RWPE2 (cell line): Measurements from ENCODE around the gene CDC123.

Experiments
- ATAC-seq: fragments of 200-7000 bp; cut with Tn5 transposase; 3 replicates; pipeline ENCODE4 v1.9.1; 2021; ENCODE audit warnings: low read depth
- DNase-seq: peaks from one replicate; pipeline ENCODE4 v3.0.0-alpha.2; 2020; ENCODE audit warnings: low spot score
- H3K27ac ChIP-seq: fragments of 450-650 bp; 2 replicates; pipeline ENCODE4 v1.5.1; 2017; ENCODE audit warnings: mild to moderate bottlenecking; ENCODE audit not compliant: poor library complexity, severe bottlenecking
- H3K27me3 ChIP-seq: fragments of 250-450 bp; sonication (Bioruptor Pico); 2 replicates; pipeline ENCODE4 v1.5.1; 2021; ENCODE audit warnings: mild to moderate bottlenecking, moderate library complexity; ENCODE audit not compliant: insufficient read depth, poor library complexity, severe bottlenecking
- H3K36me3 ChIP-seq: fragments of 250-450 bp; sonication (Bioruptor Pico); 2 replicates; pipeline ENCODE4 v1.5.1; 2020; ENCODE audit warnings: low read depth, mild to moderate bottlenecking, moderate library complexity
- H3K4me1 ChIP-seq: fragments of 250-450 bp; sonication (Bioruptor Pico); 2 replicates; pipeline ENCODE4 v1.5.1; 2021; ENCODE audit warnings: mild to moderate bottlenecking, moderate library complexity; ENCODE audit not compliant: insufficient read depth, poor library complexity, severe bottlenecking
- H3K4me3 ChIP-seq: fragments of 250-450 bp; sonication (Bioruptor Pico); 2 replicates; pipeline ENCODE4 v1.5.1; 2021; ENCODE audit warnings: mild to moderate bottlenecking, moderate library complexity; ENCODE audit not compliant: severe bottlenecking
- H3K9me3 ChIP-seq: fragments of 250-450 bp; sonication (Bioruptor Pico); 2 replicates; pipeline ENCODE4 v1.5.1; 2021; ENCODE audit warnings: mild to moderate bottlenecking, moderate library complexity; ENCODE audit not compliant: severe bottlenecking
- TF ChIP-seq, protein P1 (sequence below): fragments of 450-650 bp; IDR thresholded peaks from one replicate; pipeline ENCODE4 v1.5.1; 2017; ENCODE audit warnings: mild to moderate bottlenecking, moderate library complexity; ENCODE audit not compliant: poor library complexity, severe bottlenecking

The CDC123 gene

DNA sequence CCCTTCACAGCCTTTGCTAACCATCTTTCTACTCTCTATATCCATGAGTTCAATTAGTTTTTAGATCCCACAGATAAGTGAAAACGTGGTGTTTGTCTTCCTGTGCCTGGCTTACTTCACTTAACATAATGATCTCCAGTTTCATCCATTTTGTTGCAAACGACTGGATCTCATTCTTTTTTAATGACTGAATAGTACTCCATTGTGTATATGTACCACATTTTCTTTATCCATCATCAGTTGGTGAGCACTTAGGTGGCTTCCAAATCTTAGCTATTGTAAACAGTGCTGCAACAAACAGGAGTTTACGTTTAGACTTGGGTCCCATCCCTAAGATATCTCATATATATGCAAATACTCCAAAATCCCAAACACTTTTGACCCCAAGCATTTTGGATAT, 9.1 kb downstream of the CDC123 start:
- Histone ChIP-seq H3K27me3 (no peaks in the 10 kb centered on the region), H3K4me1 (no peaks in the 10 kb centered on the region), H3K9me3 (no peaks in the 10 kb centered on the region), H3K4me3 (no peak overlapping the region), H3K27ac (no peak overlapping the region), H3K36me3 (peaks cover 87% of the 10 kb centered on the region)
- DNase-seq (no peak), ATAC-seq (no peak)
- TF ChIP-seq, protein P1, sequence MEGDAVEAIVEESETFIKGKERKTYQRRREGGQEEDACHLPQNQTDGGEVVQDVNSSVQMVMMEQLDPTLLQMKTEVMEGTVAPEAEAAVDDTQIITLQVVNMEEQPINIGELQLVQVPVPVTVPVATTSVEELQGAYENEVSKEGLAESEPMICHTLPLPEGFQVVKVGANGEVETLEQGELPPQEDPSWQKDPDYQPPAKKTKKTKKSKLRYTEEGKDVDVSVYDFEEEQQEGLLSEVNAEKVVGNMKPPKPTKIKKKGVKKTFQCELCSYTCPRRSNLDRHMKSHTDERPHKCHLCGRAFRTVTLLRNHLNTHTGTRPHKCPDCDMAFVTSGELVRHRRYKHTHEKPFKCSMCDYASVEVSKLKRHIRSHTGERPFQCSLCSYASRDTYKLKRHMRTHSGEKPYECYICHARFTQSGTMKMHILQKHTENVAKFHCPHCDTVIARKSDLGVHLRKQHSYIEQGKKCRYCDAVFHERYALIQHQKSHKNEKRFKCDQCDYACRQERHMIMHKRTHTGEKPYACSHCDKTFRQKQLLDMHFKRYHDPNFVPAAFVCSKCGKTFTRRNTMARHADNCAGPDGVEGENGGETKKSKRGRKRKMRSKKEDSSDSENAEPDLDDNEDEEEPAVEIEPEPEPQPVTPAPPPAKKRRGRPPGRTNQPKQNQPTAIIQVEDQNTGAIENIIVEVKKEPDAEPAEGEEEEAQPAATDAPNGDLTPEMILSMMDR = no peak

DNA sequence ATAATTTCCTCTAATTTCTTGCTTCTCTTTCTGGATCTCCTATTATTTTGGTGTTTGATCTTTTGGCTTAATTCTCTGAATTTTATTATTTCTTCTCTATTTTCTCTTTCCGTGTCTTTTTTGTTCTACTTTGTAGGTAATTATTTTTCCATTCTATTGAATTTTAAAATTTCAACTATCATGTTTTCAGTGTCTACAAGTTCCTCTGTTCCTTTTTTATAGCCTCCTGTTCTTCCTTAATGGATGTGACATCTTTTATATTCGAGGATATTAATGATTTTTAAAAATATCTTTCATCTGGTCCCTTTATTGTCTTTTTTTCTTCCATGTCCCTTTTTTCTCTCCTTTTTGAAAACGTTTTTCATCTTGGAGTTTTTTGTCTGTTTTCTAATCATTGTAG, 11.1 kb downstream of the CDC123 start:
- Histone ChIP-seq H3K27me3 (no peaks in the 10 kb centered on the region), H3K4me1 (no peaks in the 10 kb centered on the region), H3K4me3 (no peak overlapping the region), H3K36me3 (peaks cover 87% of the 10 kb centered on the region), H3K9me3 (no peaks in the 10 kb centered on the region), H3K27ac (no peak overlapping the region)
- no peak for DNase-seq
- TF ChIP-seq, protein P1 = no peak
- no peak for ATAC-seq

DNA sequence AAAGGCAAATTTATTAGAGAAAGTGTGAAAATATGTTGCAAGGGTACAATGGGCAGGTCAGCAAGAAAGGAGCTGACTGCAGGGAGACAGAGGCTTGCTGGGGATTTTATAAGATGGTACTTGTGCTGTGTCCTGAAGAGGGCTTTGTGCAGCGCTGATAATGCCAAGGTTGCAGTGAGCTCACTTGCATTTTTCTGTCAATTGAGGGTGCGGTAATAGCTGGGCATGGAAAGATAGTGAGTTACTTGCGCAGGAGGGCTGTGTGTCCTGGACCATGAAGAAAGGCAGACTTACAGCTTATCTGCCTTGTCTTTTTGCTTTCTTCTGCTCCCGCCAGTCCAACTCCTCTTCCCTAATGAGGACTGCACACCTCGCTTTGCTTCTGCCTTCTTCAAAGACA, 12.5 kb downstream of the CDC123 start:
- TF ChIP-seq, protein P1 = no peak
- Histone ChIP-seq H3K4me1 (no peaks in the 10 kb centered on the region), H3K4me3 (no peak overlapping the region), H3K36me3 (peaks cover 83% of the 10 kb centered on the region), H3K9me3 (no peaks in the 10 kb centered on the region), H3K27me3 (no peaks in the 10 kb centered on the region), H3K27ac (no peak overlapping the region)
- no peak for DNase-seq
- no peak for ATAC-seq

DNA sequence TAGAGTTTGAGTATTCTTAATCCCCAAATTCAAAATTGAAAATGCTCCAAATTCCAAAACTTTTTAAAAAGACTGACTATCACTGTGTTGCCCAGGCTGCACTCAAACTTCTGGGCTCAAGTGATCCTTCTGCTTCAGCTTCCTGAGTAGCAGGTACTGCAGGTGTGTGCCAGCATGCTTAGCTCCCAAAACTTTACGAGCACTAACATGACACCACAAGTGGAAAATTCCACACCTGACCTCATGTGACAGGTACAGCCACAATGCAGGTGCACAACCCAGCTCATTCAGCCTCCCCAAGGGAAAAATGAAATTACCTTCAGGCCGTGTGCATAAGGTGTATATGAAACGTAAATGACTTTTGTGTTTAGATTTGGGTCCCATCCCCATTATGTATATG, 16.5 kb downstream of the CDC123 start:
- Histone ChIP-seq H3K9me3 (no peaks in the 10 kb centered on the region), H3K27me3 (no peaks in the 10 kb centered on the region), H3K36me3 (peaks cover 86% of the 10 kb centered on the region), H3K27ac (no peak overlapping the region), H3K4me1 (no peaks in the 10 kb centered on the region), H3K4me3 (no peak overlapping the region)
- TF ChIP-seq, protein P1 = no peak
- ATAC-seq (no peak), DNase-seq (no peak)

DNA sequence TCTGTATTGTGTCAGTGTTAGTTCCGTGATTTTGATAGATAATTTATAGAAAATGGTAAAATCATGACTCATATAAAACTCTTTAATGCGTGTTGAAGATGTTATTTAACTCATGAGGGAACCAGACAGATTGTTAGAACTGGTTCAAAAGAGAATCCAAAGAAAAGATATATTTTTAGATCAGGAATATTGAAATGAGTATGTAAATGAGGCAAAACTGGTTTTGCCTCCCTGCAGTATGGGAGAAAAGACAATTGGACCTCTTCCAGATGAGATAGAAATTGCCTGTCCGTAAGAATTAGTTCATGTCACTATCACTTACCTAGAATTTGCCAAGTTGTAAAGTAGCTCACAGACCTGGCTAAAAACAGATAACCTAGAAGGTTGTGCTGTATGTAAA, 17.6 kb downstream of the CDC123 start:
- TF ChIP-seq, protein P1 = no peak
- Histone ChIP-seq H3K27me3 (no peaks in the 10 kb centered on the region), H3K36me3 (peaks cover 87% of the 10 kb centered on the region), H3K9me3 (no peaks in the 10 kb centered on the region), H3K4me3 (no peak overlapping the region), H3K27ac (no peak overlapping the region), H3K4me1 (no peaks in the 10 kb centered on the region)
- ATAC-seq (no peak), DNase-seq (no peak)
